Activated CD8-positive, alpha-beta memory T cell treated with anti-CD3 and anti-CD28 coated beads, Interleukin-2, amount 50 U/mL, for 48 hours (primary cell): ENCODE results near the gene COQ4.

Experiments used
- DNase-seq: peaks from one replicate; pipeline ENCODE4 v3.0.0-alpha.2; 2020

The COQ4 gene

GRCh38 chr9:128383007-128383753 lies 60.5 kb downstream of the COQ4 start:
- no peak for DNase-seq
